ENCODE results near the gene SWSAP1. TPM values are rescaled to one million over a fixed set of nuclear protein-coding genes. Genes with fewer than 3 reads are reported as not detected.
"Not testable (repeated sequence)": the region's sequence is repeated elsewhere in the genome, so short reads cannot be mapped to it uniquely, and the experiment has no call there.

SWSAP1 gene
- total RNA-seq, 1 donor from 2014 or later, result 3.5 TPM

DNA sequence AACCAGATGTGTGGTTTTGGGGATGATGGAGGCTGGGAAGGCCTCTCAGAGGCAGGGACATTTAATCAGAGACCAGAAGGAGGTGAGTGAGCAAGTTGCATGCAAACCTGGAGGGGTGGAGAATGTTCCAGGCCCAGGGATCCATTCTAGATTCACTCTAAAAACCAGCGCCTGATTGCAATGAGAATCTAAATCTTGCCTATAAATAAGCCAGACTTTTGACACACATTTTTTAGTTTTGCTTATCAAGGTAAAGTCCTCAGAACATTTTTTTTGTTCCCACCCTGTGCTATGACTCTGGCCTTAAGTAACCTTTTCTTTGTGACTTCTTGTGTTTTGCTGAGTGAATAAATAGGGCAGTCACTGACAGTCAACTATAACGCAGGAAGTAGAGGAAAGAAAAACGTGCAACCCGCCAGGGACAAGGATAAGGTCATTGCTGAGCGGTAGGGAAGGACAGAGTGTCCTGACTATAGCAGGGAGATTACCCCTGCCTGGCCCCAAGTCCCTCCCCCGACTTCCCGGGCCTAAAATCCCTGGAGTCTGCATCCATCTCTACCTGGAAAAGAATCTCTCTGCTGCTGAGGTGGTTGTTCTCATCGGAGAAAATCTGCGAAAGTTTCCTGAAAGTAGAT is 30.2 kb downstream of the SWSAP1 start:
- H3K4me1 Mint-ChIP-seq, result peaks cover 11% of the 10 kb centered on the region
- no peaks in the 10 kb centered on the region for H3K36me3 Mint-ChIP-seq (ENCODE audit: low read depth)
- no peak overlapping the region for H3K27ac Mint-ChIP-seq (ENCODE audit: unreplicated experiment)
- no peak for DNase-seq (ENCODE audit: low read depth, low spot score)
- peaks cover 3% of the 10 kb centered on the region for H3K9me3 Mint-ChIP-seq
- no peak overlapping the region for H3K4me3 Mint-ChIP-seq
- TF ChIP-seq, protein P1, sequence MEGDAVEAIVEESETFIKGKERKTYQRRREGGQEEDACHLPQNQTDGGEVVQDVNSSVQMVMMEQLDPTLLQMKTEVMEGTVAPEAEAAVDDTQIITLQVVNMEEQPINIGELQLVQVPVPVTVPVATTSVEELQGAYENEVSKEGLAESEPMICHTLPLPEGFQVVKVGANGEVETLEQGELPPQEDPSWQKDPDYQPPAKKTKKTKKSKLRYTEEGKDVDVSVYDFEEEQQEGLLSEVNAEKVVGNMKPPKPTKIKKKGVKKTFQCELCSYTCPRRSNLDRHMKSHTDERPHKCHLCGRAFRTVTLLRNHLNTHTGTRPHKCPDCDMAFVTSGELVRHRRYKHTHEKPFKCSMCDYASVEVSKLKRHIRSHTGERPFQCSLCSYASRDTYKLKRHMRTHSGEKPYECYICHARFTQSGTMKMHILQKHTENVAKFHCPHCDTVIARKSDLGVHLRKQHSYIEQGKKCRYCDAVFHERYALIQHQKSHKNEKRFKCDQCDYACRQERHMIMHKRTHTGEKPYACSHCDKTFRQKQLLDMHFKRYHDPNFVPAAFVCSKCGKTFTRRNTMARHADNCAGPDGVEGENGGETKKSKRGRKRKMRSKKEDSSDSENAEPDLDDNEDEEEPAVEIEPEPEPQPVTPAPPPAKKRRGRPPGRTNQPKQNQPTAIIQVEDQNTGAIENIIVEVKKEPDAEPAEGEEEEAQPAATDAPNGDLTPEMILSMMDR (conservative IDR thresholded peaks at IDR 0.05), result no peak
- no peaks in the 10 kb centered on the region for H3K27me3 Mint-ChIP-seq (ENCODE audit: low read depth)

DNA sequence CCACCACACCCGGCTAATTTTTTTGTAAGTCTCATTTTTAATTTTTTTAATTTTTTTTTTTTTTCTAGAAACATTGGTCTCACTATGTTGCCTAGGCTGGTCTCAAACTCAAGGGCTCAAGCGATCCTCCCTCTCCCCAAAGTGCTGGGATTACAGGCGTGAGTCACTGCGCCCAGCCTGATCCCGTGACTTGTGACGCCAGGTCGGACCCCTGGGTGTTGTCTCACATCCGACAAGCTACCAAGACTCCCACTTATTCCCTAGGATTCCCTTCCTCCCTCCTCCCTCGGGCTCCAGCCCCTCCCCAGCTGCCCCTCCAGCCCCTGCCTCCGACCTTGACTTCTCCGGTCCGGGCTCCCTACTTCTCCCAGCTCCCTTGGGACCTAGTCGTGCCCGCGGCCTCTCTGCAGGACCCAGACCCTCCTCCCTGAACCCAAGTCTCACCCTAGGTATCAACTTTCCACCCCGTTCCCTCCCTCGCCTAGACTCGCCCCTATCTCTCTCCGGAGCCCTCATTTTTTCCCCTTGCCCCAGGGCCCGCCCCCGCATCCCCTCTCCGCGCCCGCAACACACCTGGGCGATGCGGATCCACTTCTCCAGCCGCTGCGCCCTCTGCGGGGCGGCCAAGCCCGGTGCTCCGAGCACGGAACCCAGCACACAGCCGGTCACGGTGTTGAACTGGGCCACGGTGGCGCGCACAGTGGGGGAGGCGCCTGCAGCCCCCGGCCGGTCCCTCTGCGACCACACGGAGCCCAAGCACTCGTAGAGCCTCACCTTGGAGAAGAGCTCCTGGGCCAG is 31.6 kb downstream of the SWSAP1 start:
- H3K4me1 Mint-ChIP-seq, result peaks cover 7% of the 10 kb centered on the region

DNA sequence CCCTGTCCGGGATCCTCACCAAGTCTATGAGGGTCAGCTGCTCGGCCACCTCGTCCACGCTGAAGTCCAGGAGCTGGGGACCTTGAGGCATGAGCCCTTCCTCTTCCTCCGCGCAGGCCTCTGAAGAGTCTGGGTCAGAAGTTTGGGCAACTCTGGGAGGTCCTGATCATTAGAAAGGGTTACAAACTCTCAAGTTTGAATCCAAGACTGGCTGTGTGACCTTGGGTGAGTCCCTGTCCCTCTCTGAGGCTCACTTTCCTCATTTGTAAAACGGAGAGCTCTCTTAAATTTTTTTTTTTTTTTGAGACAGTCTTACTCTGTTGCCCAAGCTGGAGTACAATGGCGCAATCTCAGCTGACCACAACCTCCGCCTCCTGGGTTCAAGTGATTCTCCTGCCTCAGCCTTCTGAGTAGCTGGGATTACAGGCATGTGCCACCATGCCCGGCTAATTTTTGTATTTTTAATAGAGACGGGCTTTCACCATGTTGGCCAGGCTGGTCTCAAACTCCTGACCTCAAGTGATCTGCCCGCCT is 32.3 kb downstream of the SWSAP1 start:
- not testable (repeated sequence) for H3K27ac Mint-ChIP-seq (ENCODE audit: unreplicated experiment); H3K9me3 Mint-ChIP-seq; H3K27me3 Mint-ChIP-seq (ENCODE audit: low read depth); H3K36me3 Mint-ChIP-seq (ENCODE audit: low read depth); H3K4me3 Mint-ChIP-seq; DNase-seq (ENCODE audit: low read depth, low spot score); H3K4me1 Mint-ChIP-seq

More for the DNA sequence above, 31.6 kb downstream of the SWSAP1 start:
- peaks cover 3% of the 10 kb centered on the region for H3K27me3 Mint-ChIP-seq (ENCODE audit: low read depth)
- DNase-seq (ENCODE audit: low read depth, low spot score), result no peak
- H3K9me3 Mint-ChIP-seq, result no peaks in the 10 kb centered on the region
- TF ChIP-seq, protein P1 (conservative IDR thresholded peaks at IDR 0.05), result no peak
- H3K4me3 Mint-ChIP-seq, result no peak overlapping the region
- no peak overlapping the region for H3K27ac Mint-ChIP-seq (ENCODE audit: unreplicated experiment)
- H3K36me3 Mint-ChIP-seq (ENCODE audit: low read depth), result no peaks in the 10 kb centered on the region

DNA sequence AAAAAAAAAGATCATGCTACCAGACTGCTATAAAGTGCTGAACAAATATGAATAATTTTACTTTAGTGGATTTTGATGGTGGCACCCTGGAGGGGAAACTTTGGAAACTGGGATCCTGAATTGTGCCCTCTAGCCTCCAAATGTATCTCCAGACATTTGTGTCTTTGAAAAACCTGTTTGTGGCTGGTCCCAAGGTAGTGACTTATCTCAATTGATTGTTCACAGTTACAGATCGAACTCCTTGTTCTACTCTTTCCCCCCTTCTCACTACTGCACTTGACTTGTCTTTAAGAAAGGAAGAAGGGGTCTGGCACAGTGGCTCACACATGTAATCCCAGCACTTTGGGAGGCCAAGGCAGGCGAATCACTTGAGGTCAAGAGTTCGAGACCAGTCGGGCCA is 34.1 kb downstream of the SWSAP1 start:
- no peak for DNase-seq (ENCODE audit: low read depth, low spot score)
- Mint-ChIP-seq H3K27me3 (ENCODE audit: low read depth) (peaks cover 6% of the 10 kb centered on the region), H3K27ac (ENCODE audit: unreplicated experiment) (no peak overlapping the region), H3K36me3 (ENCODE audit: low read depth) (no peaks in the 10 kb centered on the region), H3K4me1 (peaks cover 7% of the 10 kb centered on the region), H3K9me3 (no peaks in the 10 kb centered on the region), H3K4me3 (no peak overlapping the region)
- TF ChIP-seq, protein P1 (conservative IDR thresholded peaks at IDR 0.05), result no peak

DNA sequence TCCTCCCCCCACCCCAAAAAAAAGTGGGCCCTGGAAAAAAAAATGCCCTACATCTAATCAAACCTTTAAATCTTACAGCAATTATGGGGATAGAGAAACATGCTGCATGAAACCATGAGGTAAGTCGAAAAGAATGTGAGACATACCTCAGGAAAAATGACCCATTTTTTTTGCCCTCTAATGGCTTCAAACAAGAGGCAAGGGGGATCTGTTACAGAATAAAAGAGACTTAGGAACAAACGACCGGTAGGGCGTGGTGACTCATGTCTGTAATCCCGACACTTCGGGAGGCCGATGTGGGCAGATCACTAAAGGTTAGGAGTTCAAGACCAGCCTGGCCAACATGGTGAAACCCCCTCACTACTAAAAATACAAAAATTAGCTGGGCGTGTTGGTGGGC is 36.2 kb downstream of the SWSAP1 start:
- H3K27me3 Mint-ChIP-seq (ENCODE audit: low read depth), result peaks cover 18% of the 10 kb centered on the region
- TF ChIP-seq, protein P1 (conservative IDR thresholded peaks at IDR 0.05), result no peak

DNA sequence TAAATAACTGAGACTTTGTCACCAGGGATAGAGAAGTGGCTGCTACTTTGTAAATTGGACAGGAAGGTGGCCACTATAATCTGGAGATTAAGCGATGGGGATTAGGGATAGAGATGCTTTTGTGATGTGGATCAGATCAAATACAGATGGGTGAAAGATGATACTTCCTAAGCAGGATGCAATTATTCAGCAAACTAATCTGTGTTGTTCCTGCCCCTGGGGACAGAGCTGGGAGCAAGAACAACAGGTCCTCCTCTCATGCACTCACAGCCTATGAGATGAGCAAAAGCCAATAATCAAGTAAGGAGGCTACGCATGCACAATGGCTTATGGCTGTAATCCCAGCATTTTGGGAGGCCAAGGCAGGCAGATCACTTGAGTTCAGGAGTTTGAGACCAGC is 40.1 kb downstream of the SWSAP1 start:
- TF ChIP-seq, protein P1 (conservative IDR thresholded peaks at IDR 0.05), result no peak
- H3K4me3 Mint-ChIP-seq, result no peak overlapping the region
- H3K27ac Mint-ChIP-seq (ENCODE audit: unreplicated experiment), result no peak overlapping the region

More for the DNA sequence above, 36.2 kb downstream of the SWSAP1 start:
- Mint-ChIP-seq H3K4me3 (no peak overlapping the region), H3K9me3 (no peaks in the 10 kb centered on the region), H3K36me3 (ENCODE audit: low read depth) (no peaks in the 10 kb centered on the region), H3K27ac (ENCODE audit: unreplicated experiment) (no peak overlapping the region), H3K4me1 (no peaks in the 10 kb centered on the region)
- no peak for DNase-seq (ENCODE audit: low read depth, low spot score)

More for the DNA sequence above, 40.1 kb downstream of the SWSAP1 start:
- Mint-ChIP-seq H3K36me3 (ENCODE audit: low read depth) (no peaks in the 10 kb centered on the region), H3K27me3 (ENCODE audit: low read depth) (peaks cover 57% of the 10 kb centered on the region), H3K4me1 (peaks cover 3% of the 10 kb centered on the region), H3K9me3 (no peaks in the 10 kb centered on the region)
- DNase-seq (ENCODE audit: low read depth, low spot score), result no peak
